ENCODE measurements around the gene NT5M.

The NT5M gene

GRCh38 chr17:17324616-17325015, 21.4 kb downstream of the NT5M start:
- Histone ChIP-seq H3K36me3 (ENCODE audit: control insufficient read depth, low read depth, low read length) (no peaks in the 10 kb centered on the region), H3K4me3 (ENCODE audit: low read length) (no peak overlapping the region)

GRCh38 chr17:17325228-17325627, 22.1 kb downstream of the NT5M start:
- Histone ChIP-seq H3K4me1 (ENCODE audit: control insufficient read depth, low read depth, low read length) (no peaks in the 10 kb centered on the region), H3K9me3 (ENCODE audit: control insufficient read depth, low read depth, low read length) (no peaks in the 10 kb centered on the region), H3K4me3 (ENCODE audit: low read length) (no peak overlapping the region), H3K27ac (ENCODE audit: low read length) (no peak overlapping the region), H3K27me3 (ENCODE audit: control insufficient read depth, insufficient read depth, low read length) (no peaks in the 10 kb centered on the region), H3K36me3 (ENCODE audit: control insufficient read depth, low read depth, low read length) (no peaks in the 10 kb centered on the region), H3K9ac (ENCODE audit: low read length) (no peak overlapping the region)

More at GRCh38 chr17:17324616-17325015, 21.4 kb downstream of the NT5M start:
- Histone ChIP-seq H3K9me3 (ENCODE audit: control insufficient read depth, low read depth, low read length) (no peaks in the 10 kb centered on the region), H3K27me3 (ENCODE audit: control insufficient read depth, insufficient read depth, low read length) (no peaks in the 10 kb centered on the region), H3K9ac (ENCODE audit: low read length) (no peak overlapping the region), H3K27ac (ENCODE audit: low read length) (no peak overlapping the region), H3K4me1 (ENCODE audit: control insufficient read depth, low read depth, low read length) (no peaks in the 10 kb centered on the region)

GRCh38 chr17:17325816-17326215, 22.6 kb downstream of the NT5M start:
- Histone ChIP-seq H3K36me3 (ENCODE audit: control insufficient read depth, low read depth, low read length) (no peaks in the 10 kb centered on the region), H3K4me1 (ENCODE audit: control insufficient read depth, low read depth, low read length) (no peaks in the 10 kb centered on the region), H3K9ac (ENCODE audit: low read length) (no peak overlapping the region), H3K27me3 (ENCODE audit: control insufficient read depth, insufficient read depth, low read length) (no peaks in the 10 kb centered on the region), H3K4me3 (ENCODE audit: low read length) (no peak overlapping the region), H3K27ac (ENCODE audit: low read length) (no peak overlapping the region), H3K9me3 (ENCODE audit: control insufficient read depth, low read depth, low read length) (no peaks in the 10 kb centered on the region)

GRCh38 chr17:17326275-17326875, 23.2 kb downstream of the NT5M start:
- Histone ChIP-seq H3K4me3 (ENCODE audit: low read length) (no peak overlapping the region), H3K27ac (ENCODE audit: low read length) (no peak overlapping the region), H3K9me3 (ENCODE audit: control insufficient read depth, low read depth, low read length) (no peaks in the 10 kb centered on the region), H3K36me3 (ENCODE audit: control insufficient read depth, low read depth, low read length) (no peaks in the 10 kb centered on the region), H3K27me3 (ENCODE audit: control insufficient read depth, insufficient read depth, low read length) (no peaks in the 10 kb centered on the region), H3K9ac (ENCODE audit: low read length) (no peak overlapping the region), H3K4me1 (ENCODE audit: control insufficient read depth, low read depth, low read length) (no peaks in the 10 kb centered on the region)

GRCh38 chr17:17328251-17328650, 25.1 kb downstream of the NT5M start:
- Histone ChIP-seq H3K4me3 (ENCODE audit: low read length) (no peak overlapping the region), H3K27ac (ENCODE audit: low read length) (no peak overlapping the region), H3K36me3 (ENCODE audit: control insufficient read depth, low read depth, low read length) (no peaks in the 10 kb centered on the region), H3K9ac (ENCODE audit: low read length) (no peak overlapping the region), H3K9me3 (ENCODE audit: control insufficient read depth, low read depth, low read length) (no peaks in the 10 kb centered on the region), H3K4me1 (ENCODE audit: control insufficient read depth, low read depth, low read length) (no peaks in the 10 kb centered on the region), H3K27me3 (ENCODE audit: control insufficient read depth, insufficient read depth, low read length) (no peaks in the 10 kb centered on the region)

GRCh38 chr17:17341452-17341851, 38.3 kb downstream of the NT5M start:
- H3K36me3 ChIP-seq (ENCODE audit: control insufficient read depth, low read depth, low read length): no peaks in the 10 kb centered on the region
- no peak overlapping the region for H3K27ac ChIP-seq (ENCODE audit: low read length)
- H3K4me1 ChIP-seq (ENCODE audit: control insufficient read depth, low read depth, low read length): no peaks in the 10 kb centered on the region
- H3K27me3 ChIP-seq (ENCODE audit: control insufficient read depth, insufficient read depth, low read length): no peaks in the 10 kb centered on the region
- H3K9me3 ChIP-seq (ENCODE audit: control insufficient read depth, low read depth, low read length): no peaks in the 10 kb centered on the region
- no peak overlapping the region for H3K4me3 ChIP-seq (ENCODE audit: low read length)
- no peak overlapping the region for H3K9ac ChIP-seq (ENCODE audit: low read length)

- no peak overlapping the region for H3K9ac ChIP-seq (ENCODE audit: low read length)
- H3K27ac ChIP-seq (ENCODE audit: low read length): no peak overlapping the region
- no peaks in the 10 kb centered on the region for H3K27me3 ChIP-seq (ENCODE audit: control insufficient read depth, insufficient read depth, low read length)
- H3K36me3 ChIP-seq (ENCODE audit: control insufficient read depth, low read depth, low read length): no peaks in the 10 kb centered on the region
- H3K4me1 ChIP-seq (ENCODE audit: control insufficient read depth, low read depth, low read length): no peaks in the 10 kb centered on the region
- no peak overlapping the region for H3K4me3 ChIP-seq (ENCODE audit: low read length)
- no peaks in the 10 kb centered on the region for H3K9me3 ChIP-seq (ENCODE audit: control insufficient read depth, low read depth, low read length)
Observed at GRCh38 chr17:17342242-17342945, 39.2 kb downstream of the NT5M start.

GRCh38 chr17:17343160-17343735, 40.1 kb downstream of the NT5M start:
- Histone ChIP-seq H3K36me3 (ENCODE audit: control insufficient read depth, low read depth, low read length) (no peaks in the 10 kb centered on the region), H3K9ac (ENCODE audit: low read length) (no peak overlapping the region), H3K4me3 (ENCODE audit: low read length) (no peak overlapping the region), H3K27ac (ENCODE audit: low read length) (no peak overlapping the region), H3K27me3 (ENCODE audit: control insufficient read depth, insufficient read depth, low read length) (no peaks in the 10 kb centered on the region), H3K9me3 (ENCODE audit: control insufficient read depth, low read depth, low read length) (no peaks in the 10 kb centered on the region), H3K4me1 (ENCODE audit: control insufficient read depth, low read depth, low read length) (no peaks in the 10 kb centered on the region)

- Histone ChIP-seq H3K27me3 (ENCODE audit: control insufficient read depth, insufficient read depth, low read length) (no peaks in the 10 kb centered on the region), H3K4me1 (ENCODE audit: control insufficient read depth, low read depth, low read length) (no peaks in the 10 kb centered on the region), H3K9ac (ENCODE audit: low read length) (no peak overlapping the region), H3K36me3 (ENCODE audit: control insufficient read depth, low read depth, low read length) (no peaks in the 10 kb centered on the region), H3K9me3 (ENCODE audit: control insufficient read depth, low read depth, low read length) (no peaks in the 10 kb centered on the region), H3K27ac (ENCODE audit: low read length) (no peak overlapping the region), H3K4me3 (ENCODE audit: low read length) (no peak overlapping the region)
Observed at GRCh38 chr17:17343896-17344506, 40.8 kb downstream of the NT5M start.

- H3K27ac ChIP-seq (ENCODE audit: low read length): no peak overlapping the region
- H3K9me3 ChIP-seq (ENCODE audit: control insufficient read depth, low read depth, low read length): no peaks in the 10 kb centered on the region
- H3K27me3 ChIP-seq (ENCODE audit: control insufficient read depth, insufficient read depth, low read length): no peaks in the 10 kb centered on the region
- no peak overlapping the region for H3K9ac ChIP-seq (ENCODE audit: low read length)
- no peaks in the 10 kb centered on the region for H3K4me1 ChIP-seq (ENCODE audit: control insufficient read depth, low read depth, low read length)
- H3K4me3 ChIP-seq (ENCODE audit: low read length): no peak overlapping the region
- H3K36me3 ChIP-seq (ENCODE audit: control insufficient read depth, low read depth, low read length): no peaks in the 10 kb centered on the region
Observed at GRCh38 chr17:17344507-17345293, 41.5 kb downstream of the NT5M start.

- Histone ChIP-seq H3K36me3 (ENCODE audit: control insufficient read depth, low read depth, low read length) (no peaks in the 10 kb centered on the region), H3K27ac (ENCODE audit: low read length) (no peak overlapping the region), H3K9ac (ENCODE audit: low read length) (no peak overlapping the region), H3K4me3 (ENCODE audit: low read length) (no peak overlapping the region), H3K9me3 (ENCODE audit: control insufficient read depth, low read depth, low read length) (no peaks in the 10 kb centered on the region), H3K27me3 (ENCODE audit: control insufficient read depth, insufficient read depth, low read length) (no peaks in the 10 kb centered on the region), H3K4me1 (ENCODE audit: control insufficient read depth, low read depth, low read length) (no peaks in the 10 kb centered on the region)
Observed at GRCh38 chr17:17345294-17345597, 42.1 kb downstream of the NT5M start.

Data from iPS-18a (cell line).